ENCODE data around the gene INPP1. TPM values are rescaled to one million over a fixed set of nuclear protein-coding genes. Genes with fewer than 3 reads are reported as not detected.

The INPP1 gene
- total RNA-seq, 2 donors from 2014 or later, result 13.0 to 34.4 TPM

GRCh38 chr2:190315273-190315672 lies 28.1 kb upstream of the INPP1 start:
- Histone ChIP-seq H3K27me3 (replicated peaks; ENCODE audit: insufficient read depth) (no peaks in the 10 kb centered on the region), H3K9me3 (no peaks in the 10 kb centered on the region), H3K4me3 (no peak overlapping the region), H3K27ac (no peak overlapping the region), H3K4me1 (replicated peaks) (no peaks in the 10 kb centered on the region), H3K36me3 (no peaks in the 10 kb centered on the region)
- intact Hi-C loops (cut with DNase I), result loop anchor here (5.0 to 10.0 kb wide), 2 partner anchors 228 to 530 kb away; partner anchors contain the start of genes ORMDL1 and PMS1
- no peak for DNase-seq (ENCODE audit: low spot score)
- TF ChIP-seq POLR2A (IDR thresholded peaks at IDR 0.05), result no peak
- TF ChIP-seq POLR2AphosphoS5 (IDR thresholded peaks at IDR 0.05), result no peak
- no peak for TF ChIP-seq CTCF (IDR thresholded peaks at IDR 0.05)
- WGBS, result 69% methylated on average over 2 of the region's 2 CpGs

- TF ChIP-seq POLR2A (IDR thresholded peaks at IDR 0.05) (no peak), CTCF (IDR thresholded peaks at IDR 0.05) (no peak), POLR2AphosphoS5 (IDR thresholded peaks at IDR 0.05) (no peak)
- 26% methylated on average over 4 of the region's 4 CpGs for WGBS
- no peak for DNase-seq (ENCODE audit: low spot score)
- Histone ChIP-seq H3K27me3 (replicated peaks; ENCODE audit: insufficient read depth) (no peaks in the 10 kb centered on the region), H3K4me3 (peak overlapping the region; percentile 64 to 67), H3K27ac (peak overlapping the region; percentile 93 to 95), H3K36me3 (no peaks in the 10 kb centered on the region), H3K9me3 (no peaks in the 10 kb centered on the region), H3K4me1 (replicated peaks) (no peaks in the 10 kb centered on the region)
- intact Hi-C loops (cut with DNase I), result loop anchor here (5.0 to 10.0 kb wide), 2 partner anchors 231 to 534 kb away; partner anchors contain the start of genes ORMDL1 and PMS1
These were observed 24.9 kb upstream of the INPP1 start for GRCh38 chr2:190318514-190318913.

- intact Hi-C loops (cut with DNase I), result loop anchor here (1.0 to 10.0 kb wide), 3 partner anchors 138 to 534 kb away; partner anchors contain the start of genes ORMDL1 and PMS1
- no peaks in the 10 kb centered on the region for H3K27me3 ChIP-seq (replicated peaks; ENCODE audit: insufficient read depth)
- under 1% methylated on average over 12 of the region's 12 CpGs for WGBS
- H3K9me3 ChIP-seq, result no peaks in the 10 kb centered on the region
- no peak for TF ChIP-seq POLR2AphosphoS5 (IDR thresholded peaks at IDR 0.05)
- no peak for TF ChIP-seq CTCF (IDR thresholded peaks at IDR 0.05)
- no peak for TF ChIP-seq POLR2A (IDR thresholded peaks at IDR 0.05)
- H3K27ac ChIP-seq, result peak overlapping the region; percentile 93 to 95
- H3K36me3 ChIP-seq, result no peaks in the 10 kb centered on the region
- DNase-seq (ENCODE audit: low spot score), result peak; percentile 13
- H3K4me3 ChIP-seq, result peak overlapping the region; percentile 64 to 67
- no peaks in the 10 kb centered on the region for H3K4me1 ChIP-seq (replicated peaks)
These were observed 24.3 kb upstream of the INPP1 start for GRCh38 chr2:190318931-190319554.

- Histone ChIP-seq H3K9me3 (no peaks in the 10 kb centered on the region), H3K4me3 (peak within 1 kb of the TSS; percentile 64 to 67), H3K27ac (peak within 1 kb of the TSS; percentile 93 to 95), H3K4me1 (replicated peaks) (no peaks in the 10 kb centered on the region), H3K27me3 (replicated peaks; ENCODE audit: insufficient read depth) (no peaks in the 10 kb centered on the region), H3K36me3 (no peaks in the 10 kb centered on the region)
- TF ChIP-seq POLR2A (IDR thresholded peaks at IDR 0.05) (peak; percentile 89), POLR2AphosphoS5 (IDR thresholded peaks at IDR 0.05) (peak; percentile 100), CTCF (IDR thresholded peaks at IDR 0.05) (peak; percentile 47 to 86 (median 78))
- DNase-seq (ENCODE audit: low spot score), result peak; percentile 99
- intact Hi-C loops (cut with DNase I), result loop anchor here (1.0 to 10.0 kb wide), 3 partner anchors 139 to 535 kb away; partner anchors contain the start of genes ORMDL1 and PMS1
- WGBS, result 1% methylated on average over 50 of the region's 50 CpGs
These were observed 23.6 kb upstream of the INPP1 start, which contains the start of gene HIBCH for GRCh38 chr2:190319555-190320498. Gene HIBCH, minus strand, starts transcription at chr2:190319826. Its CDS starts 76 bp downstream, at chr2:190319750.
